Hematopoietic multipotent progenitor cell treated with erythropoietin and hydrocortisone succinate and interleukin-3 and kit ligand, for 17 days (in vitro differentiated cells): ENCODE data around the gene IGFBPL1.
A peak's percentile ranks its signal among the peaks of the same experiment; 100 is the strongest.

Source experiments
- DNase-seq: peaks from one replicate; pipeline ENCODE4 v3.0.0-alpha.2; 2015; ENCODE audit warnings: low spot score

Gene IGFBPL1

DNA sequence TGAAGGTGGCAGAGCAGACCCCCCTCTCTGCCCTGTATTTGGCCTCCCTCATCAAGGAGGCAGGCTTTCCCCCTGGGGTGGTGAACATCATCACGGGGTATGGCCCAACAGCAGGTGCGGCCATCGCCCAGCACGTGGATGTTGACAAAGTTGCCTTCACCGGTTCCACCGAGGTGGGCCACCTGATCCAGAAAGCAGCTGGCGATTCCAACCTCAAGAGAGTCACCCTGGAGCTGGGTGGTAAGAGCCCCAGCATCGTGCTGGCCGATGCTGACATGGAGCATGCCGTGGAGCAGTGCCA is 27.9 kb downstream of the IGFBPL1 start:
- no peak for DNase-seq

DNA sequence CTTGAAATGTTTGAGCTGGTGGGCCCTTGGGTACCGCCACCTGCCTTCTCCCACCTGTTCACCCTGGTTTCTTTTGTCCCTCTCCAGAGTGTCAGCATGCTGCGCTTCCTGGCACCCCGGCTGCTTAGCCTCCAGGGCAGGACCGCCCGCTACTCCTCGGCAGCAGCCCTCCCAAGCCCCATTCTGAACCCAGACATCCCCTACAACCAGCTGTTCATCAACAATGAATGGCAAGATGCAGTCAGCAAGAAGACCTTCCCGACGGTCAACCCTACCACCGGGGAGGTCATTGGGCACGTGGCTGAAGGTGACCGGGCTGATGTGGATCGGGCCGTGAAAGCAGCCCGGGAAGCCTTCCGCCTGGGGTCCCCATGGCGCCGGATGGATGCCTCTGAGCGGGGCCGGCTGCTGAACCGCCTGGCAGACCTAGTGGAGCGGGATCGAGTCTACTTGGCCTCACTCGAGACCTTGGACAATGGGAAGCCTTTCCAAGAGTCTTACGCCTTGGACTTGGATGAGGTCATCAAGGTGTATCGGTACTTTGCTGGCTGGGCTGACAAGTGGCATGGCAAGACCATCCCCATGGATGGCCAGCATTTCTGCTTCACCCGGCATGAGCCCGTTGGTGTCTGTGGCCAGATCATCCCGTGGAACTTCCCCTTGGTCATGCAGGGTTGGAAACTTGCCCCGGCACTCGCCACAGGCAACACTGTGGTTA is 28.4 kb downstream of the IGFBPL1 start:
- no peak for DNase-seq

DNA sequence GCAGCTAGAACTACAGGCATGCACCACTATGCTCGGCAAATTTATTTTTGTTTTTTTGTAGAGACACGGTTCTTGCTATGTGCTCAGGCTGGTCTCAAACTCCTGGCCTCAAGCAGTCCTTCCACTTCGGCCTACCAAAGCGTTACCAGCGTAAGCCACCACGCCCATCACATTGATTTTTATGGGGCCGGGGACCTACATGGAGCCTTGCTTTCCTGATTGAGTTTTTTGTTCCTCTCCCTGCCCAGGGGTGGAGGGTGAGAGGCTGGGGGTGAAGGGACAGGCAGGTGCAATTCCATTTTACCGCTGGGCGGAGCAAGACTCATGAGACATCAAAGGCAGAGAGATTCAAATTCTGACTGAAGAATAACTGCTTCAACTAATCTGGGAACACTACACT is 29.8 kb downstream of the IGFBPL1 start:
- no peak for DNase-seq

DNA sequence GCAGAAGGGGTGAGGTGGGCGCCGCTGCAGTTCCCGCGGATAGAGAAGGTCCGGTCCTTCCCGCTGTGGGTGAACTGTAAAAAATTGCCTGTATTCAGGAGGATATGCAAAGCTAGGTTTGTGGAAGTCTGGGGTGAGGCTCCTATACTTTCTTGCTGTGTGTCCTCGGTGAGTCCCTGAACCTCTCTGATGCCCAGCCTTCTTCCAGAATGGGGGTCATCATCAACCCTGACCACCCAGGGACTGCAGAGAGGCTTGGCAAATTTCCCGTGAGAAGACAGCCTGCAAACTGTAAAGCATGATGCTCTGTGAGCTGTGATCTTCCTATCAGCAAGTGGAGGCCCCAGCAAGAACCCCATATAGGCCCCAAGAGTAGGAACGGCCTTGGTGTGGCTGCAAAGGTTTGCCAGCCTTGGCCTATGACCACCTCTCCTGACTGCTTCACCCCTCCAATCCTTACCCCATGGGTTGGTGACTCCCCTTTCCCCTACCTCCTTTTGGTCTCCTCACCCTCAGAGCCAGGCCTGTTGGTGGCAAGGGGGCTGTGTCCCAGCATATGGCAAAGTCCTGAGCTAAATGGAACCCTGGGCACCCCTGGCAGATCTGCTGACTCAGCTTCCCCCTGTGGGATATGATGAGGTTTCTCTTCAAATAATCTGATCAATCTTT is 31.0 kb downstream of the IGFBPL1 start:
- no peak for DNase-seq

DNA sequence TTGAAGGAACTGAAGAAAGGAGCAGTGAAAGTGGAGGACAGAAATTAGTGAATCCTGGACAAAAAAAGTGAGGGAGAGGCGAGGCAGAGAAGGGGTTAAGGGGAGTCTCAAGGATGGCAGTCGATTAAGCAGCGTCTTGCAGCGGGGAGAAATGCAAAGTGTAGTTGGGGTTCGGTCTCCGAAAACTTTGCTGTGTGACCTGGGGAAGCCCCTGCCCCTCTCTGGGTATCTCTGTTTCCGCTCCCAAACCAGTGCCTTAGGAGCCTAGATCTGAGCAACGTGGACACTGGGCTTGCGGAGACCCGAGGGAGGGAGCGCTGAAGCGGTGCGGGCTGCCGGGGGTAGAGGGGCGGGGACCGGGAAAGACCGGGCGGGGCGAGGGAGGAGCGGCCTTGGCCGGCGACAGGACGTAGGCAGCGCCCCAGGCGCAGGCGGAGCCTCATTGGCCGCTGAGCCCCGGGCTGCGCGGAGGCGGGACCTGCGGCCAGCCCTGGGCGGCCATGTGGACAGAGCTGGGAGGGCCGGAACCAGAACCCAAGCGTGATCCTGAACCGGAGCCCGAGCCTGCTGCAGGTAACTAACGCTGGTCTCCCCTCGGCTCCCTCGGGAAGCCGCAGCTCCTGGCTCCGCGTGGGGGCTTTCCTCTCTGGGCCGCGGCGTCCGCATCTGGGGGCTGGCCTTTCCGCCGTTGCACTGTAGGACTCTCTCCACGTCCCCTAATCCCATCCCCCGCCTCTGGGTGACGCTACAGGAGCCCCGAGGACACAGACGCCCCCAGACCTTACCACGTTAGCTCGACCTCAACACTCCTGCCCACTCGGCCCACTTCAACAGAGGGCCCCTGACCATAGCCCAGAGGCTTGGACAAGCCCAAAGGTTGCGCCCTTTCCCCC is 31.8 kb downstream of the IGFBPL1 start, which contains the start of gene ALDH1B1:
TSS of gene ALDH1B1 (plus strand) at position 468 of the 893 bp plus-strand sequence. CDS start 3,047 bp downstream, outside the sequence.
- DNase-seq, result peak; percentile 52

- no peak for DNase-seq
Observed at GRCh38 chr9:38391278-38392118, 32.8 kb downstream of the IGFBPL1 start.

GRCh38 chr9:38390851-38391250 is 33.4 kb downstream of the IGFBPL1 start:
- no peak for DNase-seq

DNA sequence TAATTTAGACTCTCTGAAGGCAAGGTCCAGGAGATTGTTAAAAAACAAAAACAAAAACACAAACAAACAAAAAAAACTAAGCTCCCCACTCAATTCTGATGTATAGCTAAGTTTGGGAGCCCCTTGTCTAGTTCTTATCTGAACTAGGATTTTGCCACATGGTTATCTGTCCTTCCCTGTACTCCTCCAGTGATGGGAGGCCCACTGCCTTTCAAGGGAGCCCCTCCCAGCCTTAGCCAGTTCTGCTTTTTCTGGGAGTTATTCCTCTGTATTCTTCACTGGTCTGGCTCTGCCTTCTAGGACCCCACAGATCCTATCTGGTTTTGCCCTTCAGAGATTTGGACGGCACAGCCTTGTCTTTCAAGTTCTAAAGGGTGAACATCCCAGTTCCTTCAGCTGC is 33.8 kb downstream of the IGFBPL1 start:
- DNase-seq, result no peak

DNA sequence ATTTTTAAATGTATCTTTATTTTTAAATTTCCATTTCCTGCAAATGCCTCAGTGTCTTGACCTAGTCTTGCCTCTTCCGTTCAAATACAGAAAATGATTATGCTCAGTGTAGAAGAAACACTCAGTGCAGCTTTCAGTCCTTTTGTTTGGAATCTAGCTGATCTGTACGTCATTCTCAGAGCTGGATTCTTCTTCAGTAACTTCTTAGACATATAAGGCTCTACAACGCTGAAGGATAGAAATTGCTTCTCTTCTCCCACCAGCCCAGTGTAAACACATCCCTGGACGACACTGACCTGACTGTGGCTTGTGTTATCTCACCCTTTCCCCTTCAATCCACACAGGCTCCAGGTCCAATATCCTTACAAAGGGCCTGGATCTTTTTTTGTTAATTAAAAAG is 34.9 kb downstream of the IGFBPL1 start:
- DNase-seq, result no peak

- no peak for DNase-seq
Observed at GRCh38 chr9:38388283-38389223, 35.7 kb downstream of the IGFBPL1 start.

- DNase-seq, result no peak
Observed at GRCh38 chr9:38387751-38388150, 36.5 kb downstream of the IGFBPL1 start.

DNA sequence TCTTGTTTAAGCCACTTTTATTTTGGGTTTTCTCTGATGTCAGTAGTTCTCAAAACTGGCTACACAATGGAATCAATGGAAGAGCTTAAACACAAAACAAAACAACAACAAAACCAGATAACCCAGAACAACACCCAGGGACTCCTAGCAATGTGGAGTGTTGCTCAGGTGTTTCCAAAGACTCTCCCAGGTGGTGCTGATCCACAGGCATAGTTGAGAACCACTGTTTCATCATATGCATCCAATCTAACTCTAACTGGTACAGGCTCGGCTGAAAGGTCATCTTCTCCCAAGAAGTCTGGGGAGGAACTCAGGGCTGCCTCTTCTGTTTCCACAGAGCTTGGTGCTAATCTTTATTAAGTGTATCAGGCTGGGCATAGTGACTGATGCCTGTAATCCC is 37.2 kb downstream of the IGFBPL1 start:
- no peak for DNase-seq

DNA sequence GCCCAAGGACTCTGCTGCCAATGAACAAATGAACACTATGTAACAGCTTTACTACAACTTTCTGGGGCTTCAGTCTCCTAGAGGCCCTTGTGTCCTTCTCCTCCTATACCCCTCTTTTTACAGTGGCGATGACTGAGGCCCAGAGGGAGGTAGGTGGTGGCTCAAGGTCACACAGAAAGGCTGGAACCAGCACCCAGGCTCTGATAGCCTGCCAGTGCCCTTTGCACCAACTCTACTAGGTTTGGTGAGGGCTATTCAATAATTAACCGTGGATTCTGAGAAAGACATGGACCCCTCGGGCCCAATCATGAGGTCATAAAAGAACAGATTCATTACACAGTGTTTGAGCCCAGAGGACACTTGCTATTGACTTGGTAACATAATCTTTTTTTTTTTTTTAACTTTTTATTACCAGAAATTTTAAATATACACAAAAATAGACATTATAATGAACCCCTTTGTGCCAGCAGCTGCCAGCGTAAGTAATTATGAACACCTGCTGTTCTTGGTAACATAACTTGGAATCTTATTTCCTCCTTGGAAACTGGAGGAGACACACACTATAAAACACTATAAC is 37.8 kb downstream of the IGFBPL1 start:
- DNase-seq, result no peak

GRCh38 chr9:38385896-38386295 is 38.4 kb downstream of the IGFBPL1 start:
- DNase-seq, result no peak

DNA sequence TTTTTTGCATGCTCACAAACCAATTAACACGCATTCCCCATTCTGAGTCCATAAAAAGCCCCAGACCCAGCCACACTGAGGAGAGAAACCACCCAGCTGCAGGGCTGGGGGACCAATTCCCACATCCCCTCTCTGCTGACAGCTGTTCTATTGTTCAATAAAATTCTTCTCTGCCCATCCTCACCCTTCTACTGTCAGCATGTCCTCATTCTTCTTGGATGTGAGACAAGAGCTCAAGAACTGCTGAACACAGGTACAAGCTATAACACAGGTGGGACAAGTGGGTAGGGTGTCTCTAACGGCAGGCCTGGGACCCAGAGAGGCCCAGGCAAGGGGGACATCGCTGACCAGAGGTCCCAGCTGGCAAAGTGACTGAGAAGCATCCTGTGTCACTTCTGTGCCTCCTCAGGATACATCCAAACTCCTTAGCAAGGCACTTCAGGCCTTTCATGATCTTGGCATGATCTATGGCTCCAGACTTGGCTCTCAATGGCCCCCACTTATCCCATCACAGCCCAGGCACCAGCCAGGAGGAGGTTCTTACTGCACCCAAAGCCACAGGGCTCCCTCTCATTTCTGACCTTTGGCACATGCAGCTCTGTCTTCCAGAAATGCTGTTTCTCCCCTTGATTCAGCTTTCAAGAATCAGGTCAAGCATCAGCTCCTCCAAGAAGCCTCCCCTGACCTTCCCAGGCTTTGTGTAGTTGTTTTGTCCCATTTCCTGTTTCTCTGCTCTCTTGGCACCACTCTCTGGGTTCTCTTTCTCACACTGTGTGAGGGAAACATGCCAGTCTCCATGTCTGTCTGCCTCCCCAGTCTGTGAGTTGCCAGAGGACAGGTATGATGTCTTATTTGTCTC is 39.0 kb downstream of the IGFBPL1 start:
- DNase-seq, result no peak

- no peak for DNase-seq
Observed at GRCh38 chr9:38382141-38382540, 42.1 kb downstream of the IGFBPL1 start.

- DNase-seq, result no peak
Observed at GRCh38 chr9:38380872-38381534, 43.3 kb downstream of the IGFBPL1 start.

GRCh38 chr9:38380230-38380871 is 43.9 kb downstream of the IGFBPL1 start:
- DNase-seq, result no peak
